GM19099 (cell line): Measurements from ENCODE around the gene VPS8.

Experiments
- POLR2A ChIP-seq: IDR thresholded peaks from 3 replicates; pipeline ENCODE4 v1.6.1; 2011; ENCODE audit warnings: low read depth; ENCODE audit not compliant: insufficient read length; ENCODE audit errors: extremely low read depth

Gene VPS8

GRCh38 chr3:184848934-184849333 is 37.0 kb downstream of the VPS8 start:
- no peak for TF ChIP-seq POLR2A

GRCh38 chr3:184850201-184850600 is 38.2 kb downstream of the VPS8 start:
- no peak for TF ChIP-seq POLR2A

- TF ChIP-seq POLR2A: no peak
Observed at GRCh38 chr3:184857099-184857498, 45.1 kb downstream of the VPS8 start.

DNA sequence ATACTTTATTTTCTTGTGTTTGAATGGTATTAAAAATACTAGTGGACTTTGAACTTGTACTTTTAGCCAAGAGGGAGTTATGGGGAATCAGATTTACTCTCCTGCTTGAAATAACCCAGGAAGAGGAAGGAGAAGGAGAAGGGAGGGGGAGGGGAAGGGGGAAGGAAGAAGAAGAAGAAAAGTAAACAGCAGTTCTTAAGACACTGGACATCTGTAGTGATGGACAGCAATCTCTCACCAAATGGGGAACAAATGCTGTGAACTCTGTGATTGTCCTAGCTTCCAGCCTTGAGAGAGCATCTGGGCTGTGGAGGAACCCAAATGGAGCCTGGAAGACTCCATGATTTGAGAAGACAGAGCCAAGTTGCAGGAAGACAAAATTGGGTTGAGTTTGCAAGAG is 52.0 kb downstream of the VPS8 start:
- no peak for TF ChIP-seq POLR2A

DNA sequence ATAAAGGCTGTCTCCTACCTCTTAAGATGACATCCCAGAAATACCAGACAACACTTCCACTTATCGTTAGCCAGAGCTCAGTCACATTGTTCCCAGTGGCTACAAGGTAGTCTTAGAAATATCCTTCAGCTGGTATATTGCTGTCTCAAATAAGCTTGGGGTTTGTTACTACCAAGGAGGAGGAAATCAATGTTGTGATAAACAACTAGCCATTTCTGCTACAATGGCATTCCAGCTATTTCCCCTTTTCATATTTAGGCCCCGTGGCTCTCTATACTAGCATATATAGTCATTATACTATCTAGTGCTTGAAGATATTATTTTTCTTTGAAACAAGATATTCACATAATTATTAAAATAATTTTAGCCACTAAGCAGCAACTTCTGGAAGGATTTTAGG is 56.5 kb downstream of the VPS8 start:
- no peak for TF ChIP-seq POLR2A

DNA sequence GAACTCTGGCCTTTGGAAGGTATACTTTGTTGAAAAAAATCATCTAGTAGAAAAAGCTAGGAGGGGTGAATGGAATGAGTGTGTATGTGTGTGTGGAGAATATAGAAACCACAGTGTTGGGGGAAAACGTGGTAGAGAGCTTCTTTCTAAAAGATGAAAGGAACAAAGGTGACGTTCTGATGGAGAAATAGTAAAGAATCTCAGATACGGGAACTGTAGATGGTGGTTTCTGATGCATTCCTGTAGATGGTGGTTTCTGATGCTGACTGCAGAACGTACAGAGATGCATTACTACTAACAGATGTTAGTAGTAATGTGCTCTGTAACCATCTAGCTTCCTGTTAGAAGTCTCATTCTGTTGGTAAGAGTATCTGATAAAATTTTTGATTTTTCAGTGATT is 60.2 kb downstream of the VPS8 start:
- no peak for TF ChIP-seq POLR2A

DNA sequence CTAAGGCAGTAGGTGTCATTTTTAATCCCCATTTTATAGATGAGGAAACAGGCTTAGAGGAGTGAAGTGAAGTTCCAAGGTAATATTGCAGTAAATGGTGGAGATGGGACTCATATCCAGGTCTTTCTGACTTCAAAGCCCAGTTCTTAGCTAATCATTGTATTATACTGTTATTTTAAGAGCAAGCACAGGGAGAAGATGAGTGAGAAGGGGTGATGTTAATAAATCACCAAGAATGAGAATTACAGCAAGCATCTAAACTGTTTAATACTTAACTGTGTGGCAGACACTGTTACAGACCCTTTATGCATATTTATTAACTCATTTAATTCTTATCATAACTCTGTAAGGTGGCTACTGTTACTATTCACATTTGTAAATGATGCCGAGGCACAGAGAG is 61.2 kb downstream of the VPS8 start:
- TF ChIP-seq POLR2A: no peak

GRCh38 chr3:184874709-184875644 is 63.0 kb downstream of the VPS8 start:
- no peak for TF ChIP-seq POLR2A

DNA sequence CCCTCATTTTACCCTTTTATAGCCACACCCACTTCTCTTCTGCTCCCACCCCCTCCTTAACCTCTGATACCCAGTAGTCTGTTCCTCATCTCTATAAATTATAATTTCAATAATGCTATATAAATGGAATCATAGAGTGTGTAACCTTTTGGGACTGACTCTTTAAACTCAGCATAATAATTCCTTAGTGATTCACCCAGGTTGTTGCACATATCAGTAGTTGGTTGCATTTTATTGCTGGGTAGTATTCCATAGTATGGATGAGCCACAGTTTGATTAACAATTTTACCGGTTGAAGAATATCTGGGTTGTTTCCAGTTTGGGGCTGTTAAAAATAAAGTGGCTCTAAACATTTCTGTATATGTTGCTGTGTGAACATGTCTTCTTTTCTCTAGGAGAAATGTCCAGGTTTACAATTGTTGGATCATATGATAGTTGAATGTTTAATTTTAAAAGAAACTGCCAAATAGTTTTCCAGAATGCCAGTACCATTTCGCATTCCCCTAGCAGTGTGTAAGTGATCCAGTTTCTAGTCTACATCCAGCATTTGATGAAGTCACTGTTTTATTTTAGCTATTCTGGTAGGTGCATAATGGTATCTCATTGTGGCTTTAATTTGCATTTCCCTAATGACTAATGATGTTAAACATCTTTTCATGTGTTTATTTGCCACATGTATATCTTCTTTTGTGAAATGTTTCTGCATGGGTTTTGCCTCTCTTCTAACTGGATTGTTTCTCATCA is 68.5 kb downstream of the VPS8 start:
- TF ChIP-seq POLR2A: no peak

GRCh38 chr3:184884359-184885017 is 72.5 kb downstream of the VPS8 start:
- no peak for TF ChIP-seq POLR2A

DNA sequence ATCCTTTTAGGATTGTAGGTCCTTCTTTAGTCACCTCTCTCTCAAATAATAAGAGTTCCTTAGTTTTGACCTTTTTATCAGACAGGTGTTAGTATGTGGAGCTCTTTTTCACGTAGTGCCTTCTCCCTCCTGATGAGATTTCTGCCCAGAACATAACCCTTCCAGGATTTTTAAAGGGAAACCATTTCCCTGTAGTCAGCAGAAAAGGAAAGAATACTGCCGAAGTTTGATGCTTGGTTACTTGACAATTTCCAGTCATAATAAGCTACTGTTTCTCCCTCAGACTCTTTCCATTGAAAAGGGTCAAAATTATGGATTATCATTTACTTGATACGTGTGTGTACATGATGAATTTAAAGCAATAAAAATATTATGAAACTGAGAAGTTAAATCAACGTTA is 73.1 kb downstream of the VPS8 start:
- TF ChIP-seq POLR2A: no peak

GRCh38 chr3:184887574-184887973 is 75.6 kb downstream of the VPS8 start:
- no peak for TF ChIP-seq POLR2A

GRCh38 chr3:184889312-184889904 is 77.4 kb downstream of the VPS8 start:
- no peak for TF ChIP-seq POLR2A

DNA sequence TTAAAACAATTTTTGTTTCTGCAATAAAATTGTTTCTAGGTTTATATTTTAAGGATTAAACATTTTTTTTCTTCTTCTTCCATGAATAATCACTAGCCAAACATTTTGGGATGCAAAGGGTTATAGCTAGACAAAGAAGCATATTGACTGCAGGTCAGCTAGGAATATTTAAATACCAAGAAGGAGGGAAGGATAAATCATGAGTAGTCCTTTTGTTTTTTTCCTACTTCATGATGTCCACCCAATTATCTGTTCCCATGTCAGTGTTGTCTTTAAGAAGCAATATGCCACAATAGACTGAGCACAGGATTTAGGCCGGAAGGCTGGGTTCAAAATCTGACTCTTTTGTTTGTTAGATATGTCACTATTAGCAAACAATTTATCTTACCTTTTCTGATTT is 82.1 kb downstream of the VPS8 start:
- no peak for TF ChIP-seq POLR2A

DNA sequence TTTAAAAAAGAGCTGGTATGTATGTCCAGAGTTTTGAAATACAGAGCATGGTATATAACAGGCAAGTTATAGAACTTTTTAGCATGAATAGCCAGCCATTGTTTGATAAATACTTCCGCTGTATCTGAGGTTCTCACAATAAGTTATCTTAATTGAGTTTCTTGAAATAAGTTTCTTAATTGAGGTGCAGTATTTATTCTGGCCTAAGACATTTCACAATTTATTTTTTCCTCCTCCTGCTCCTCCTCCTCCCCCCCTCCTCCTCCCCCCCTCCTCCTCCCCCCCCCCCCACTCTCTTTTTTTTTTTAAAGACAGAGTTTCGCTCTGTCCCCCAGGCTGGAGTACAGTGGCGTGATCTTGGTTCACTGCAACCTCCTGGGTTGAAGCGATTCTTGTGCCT is 83.4 kb downstream of the VPS8 start:
- TF ChIP-seq POLR2A: no peak
